ENCODE measurements around the gene PDCD6IP. TPM values are rescaled to one million over a fixed set of nuclear protein-coding genes. Genes with fewer than 3 reads are reported as not detected.

Gene PDCD6IP
- total RNA-seq, 1 donor from 2014 or later, result 168 TPM

Other genes with a start within 250 kb of the PDCD6IP start
- 92.0 TPM for gene CLASP2, start 80.4 kb upstream of the PDCD6IP start, total RNA-seq (ENCODE audit: insufficient read depth, low replicate concordance)